Measurements from ENCODE around the gene F12.

DNA sequence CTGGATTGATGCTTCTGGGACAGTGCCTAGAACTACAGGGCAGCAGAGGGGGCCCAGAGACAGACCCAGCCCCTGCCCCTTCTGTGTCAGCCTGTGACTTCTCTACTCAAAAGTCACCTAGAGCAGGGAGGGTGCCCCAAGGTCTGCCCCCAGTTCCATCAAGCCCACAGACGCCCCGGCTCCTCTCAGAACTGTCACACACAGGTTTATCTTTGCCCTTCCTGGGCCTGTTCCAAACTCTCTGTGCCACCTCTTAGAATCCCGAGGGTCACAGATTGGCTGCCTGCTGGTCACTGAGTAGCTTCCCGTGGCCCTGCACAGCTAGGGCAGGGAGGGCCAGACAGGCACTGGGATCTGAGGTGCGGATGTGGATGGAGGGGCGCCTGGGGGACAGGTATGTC, 49.9 kb downstream of the F12 start:
- TF ChIP-seq, protein P1, sequence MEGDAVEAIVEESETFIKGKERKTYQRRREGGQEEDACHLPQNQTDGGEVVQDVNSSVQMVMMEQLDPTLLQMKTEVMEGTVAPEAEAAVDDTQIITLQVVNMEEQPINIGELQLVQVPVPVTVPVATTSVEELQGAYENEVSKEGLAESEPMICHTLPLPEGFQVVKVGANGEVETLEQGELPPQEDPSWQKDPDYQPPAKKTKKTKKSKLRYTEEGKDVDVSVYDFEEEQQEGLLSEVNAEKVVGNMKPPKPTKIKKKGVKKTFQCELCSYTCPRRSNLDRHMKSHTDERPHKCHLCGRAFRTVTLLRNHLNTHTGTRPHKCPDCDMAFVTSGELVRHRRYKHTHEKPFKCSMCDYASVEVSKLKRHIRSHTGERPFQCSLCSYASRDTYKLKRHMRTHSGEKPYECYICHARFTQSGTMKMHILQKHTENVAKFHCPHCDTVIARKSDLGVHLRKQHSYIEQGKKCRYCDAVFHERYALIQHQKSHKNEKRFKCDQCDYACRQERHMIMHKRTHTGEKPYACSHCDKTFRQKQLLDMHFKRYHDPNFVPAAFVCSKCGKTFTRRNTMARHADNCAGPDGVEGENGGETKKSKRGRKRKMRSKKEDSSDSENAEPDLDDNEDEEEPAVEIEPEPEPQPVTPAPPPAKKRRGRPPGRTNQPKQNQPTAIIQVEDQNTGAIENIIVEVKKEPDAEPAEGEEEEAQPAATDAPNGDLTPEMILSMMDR (IDR thresholded peaks at IDR 0.05), result no peak
- no peak for TF ChIP-seq EZH2phosphoT487 (IDR thresholded peaks at IDR 0.05; ENCODE audit: borderline replicate concordance, low read depth)
- no peak for TF ChIP-seq POLR2AphosphoS5 (IDR thresholded peaks at IDR 0.05; ENCODE audit: low read depth, low read length)
- TF ChIP-seq, protein P2, sequence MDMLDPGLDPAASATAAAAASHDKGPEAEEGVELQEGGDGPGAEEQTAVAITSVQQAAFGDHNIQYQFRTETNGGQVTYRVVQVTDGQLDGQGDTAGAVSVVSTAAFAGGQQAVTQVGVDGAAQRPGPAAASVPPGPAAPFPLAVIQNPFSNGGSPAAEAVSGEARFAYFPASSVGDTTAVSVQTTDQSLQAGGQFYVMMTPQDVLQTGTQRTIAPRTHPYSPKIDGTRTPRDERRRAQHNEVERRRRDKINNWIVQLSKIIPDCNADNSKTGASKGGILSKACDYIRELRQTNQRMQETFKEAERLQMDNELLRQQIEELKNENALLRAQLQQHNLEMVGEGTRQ (IDR thresholded peaks at IDR 0.05; ENCODE audit: borderline replicate concordance, low read depth, low read length), result no peak
- TF ChIP-seq CHD2 (IDR thresholded peaks at IDR 0.05; ENCODE audit: low read length, partially characterized antibody), result no peak
- TF ChIP-seq SIN3A (IDR thresholded peaks at IDR 0.05; ENCODE audit: borderline replicate concordance, low read depth, low read length), result no peak
- no peak for TF ChIP-seq GATA2 (CRISPR knock-in tag; IDR thresholded peaks at IDR 0.05)
- no peak for TF ChIP-seq NFIC (IDR thresholded peaks at IDR 0.05; ENCODE audit: borderline replicate concordance)
- no peak for TF ChIP-seq EP300 (IDR thresholded peaks at IDR 0.05; ENCODE audit: borderline replicate concordance in 1 of 2, low read depth in 1 of 2, low read length in 1 of 2)
